ENCODE results near the gene TRIM8. TPM values are rescaled to one million over a fixed set of nuclear protein-coding genes. Genes with fewer than 3 reads are reported as not detected.

TRIM8 gene
- total RNA-seq, 3 donors from 2014 or later (not counting 1 experiment from before 2014, with no cell fraction given) = 81.9 to 87.8 (median 86.2) TPM

DNA sequence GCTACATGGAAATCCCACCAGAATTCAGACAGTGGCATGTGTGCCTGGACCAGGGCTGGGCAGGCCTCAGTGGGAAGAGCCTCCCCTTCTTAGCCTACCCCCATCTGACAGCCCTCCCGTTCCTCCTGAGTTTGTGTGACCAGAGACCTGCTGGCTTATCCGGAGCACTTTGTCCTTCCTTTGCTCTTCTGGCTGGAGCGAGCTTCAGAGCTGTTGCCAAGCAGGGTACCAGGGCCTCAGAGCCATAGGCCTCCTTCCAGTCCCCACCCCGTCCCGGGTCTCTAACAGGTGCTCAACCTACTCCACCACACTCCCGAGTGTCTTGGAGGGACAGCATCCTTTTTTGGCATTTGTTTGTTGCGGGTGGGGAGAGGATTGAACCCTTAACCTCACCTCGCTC is 26.5 kb upstream of the TRIM8 start:
- Histone ChIP-seq H3K27ac (ENCODE audit: low read length) (no peak overlapping the region), H3K9me3 (ENCODE audit: control insufficient read depth, insufficient read depth, low read length) (no peaks in the 10 kb centered on the region), H3K36me3 (ENCODE audit: control insufficient read depth, insufficient read depth, low read length) (peaks cover 31% of the 10 kb centered on the region), H3K4me1 (ENCODE audit: control insufficient read depth, insufficient read depth, low read length) (peaks cover 6% of the 10 kb centered on the region), H3K27me3 (ENCODE audit: control insufficient read depth, insufficient read depth, low read length) (no peaks in the 10 kb centered on the region), H3K4me3 (ENCODE audit: low read length) (no peak overlapping the region)
- ATAC-seq (no peak), DNase-seq (no peak)
- Mint-ChIP-seq H3K4me1 (peaks cover 0 to 3% of the 10 kb centered on the region in 2 donors), H3K36me3 (no peaks in the 10 kb centered on the region), H3K27ac (no peak overlapping the region), H3K4me3 (no peak overlapping the region), H3K9me3 (no peaks in the 10 kb centered on the region), H3K27me3 (ENCODE audit: low read depth in 2 of 2) (no peaks in the 10 kb centered on the region)
- WGBS (ENCODE audit: insufficient coverage) = 97% methylated on average over 8 of the region's 8 CpGs
- intact Hi-C loops (cut with micrococcal nuclease) = no loop called here
- TF ChIP-seq, protein P1, sequence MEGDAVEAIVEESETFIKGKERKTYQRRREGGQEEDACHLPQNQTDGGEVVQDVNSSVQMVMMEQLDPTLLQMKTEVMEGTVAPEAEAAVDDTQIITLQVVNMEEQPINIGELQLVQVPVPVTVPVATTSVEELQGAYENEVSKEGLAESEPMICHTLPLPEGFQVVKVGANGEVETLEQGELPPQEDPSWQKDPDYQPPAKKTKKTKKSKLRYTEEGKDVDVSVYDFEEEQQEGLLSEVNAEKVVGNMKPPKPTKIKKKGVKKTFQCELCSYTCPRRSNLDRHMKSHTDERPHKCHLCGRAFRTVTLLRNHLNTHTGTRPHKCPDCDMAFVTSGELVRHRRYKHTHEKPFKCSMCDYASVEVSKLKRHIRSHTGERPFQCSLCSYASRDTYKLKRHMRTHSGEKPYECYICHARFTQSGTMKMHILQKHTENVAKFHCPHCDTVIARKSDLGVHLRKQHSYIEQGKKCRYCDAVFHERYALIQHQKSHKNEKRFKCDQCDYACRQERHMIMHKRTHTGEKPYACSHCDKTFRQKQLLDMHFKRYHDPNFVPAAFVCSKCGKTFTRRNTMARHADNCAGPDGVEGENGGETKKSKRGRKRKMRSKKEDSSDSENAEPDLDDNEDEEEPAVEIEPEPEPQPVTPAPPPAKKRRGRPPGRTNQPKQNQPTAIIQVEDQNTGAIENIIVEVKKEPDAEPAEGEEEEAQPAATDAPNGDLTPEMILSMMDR (IDR thresholded peaks at IDR 0.05) = no peak

DNA sequence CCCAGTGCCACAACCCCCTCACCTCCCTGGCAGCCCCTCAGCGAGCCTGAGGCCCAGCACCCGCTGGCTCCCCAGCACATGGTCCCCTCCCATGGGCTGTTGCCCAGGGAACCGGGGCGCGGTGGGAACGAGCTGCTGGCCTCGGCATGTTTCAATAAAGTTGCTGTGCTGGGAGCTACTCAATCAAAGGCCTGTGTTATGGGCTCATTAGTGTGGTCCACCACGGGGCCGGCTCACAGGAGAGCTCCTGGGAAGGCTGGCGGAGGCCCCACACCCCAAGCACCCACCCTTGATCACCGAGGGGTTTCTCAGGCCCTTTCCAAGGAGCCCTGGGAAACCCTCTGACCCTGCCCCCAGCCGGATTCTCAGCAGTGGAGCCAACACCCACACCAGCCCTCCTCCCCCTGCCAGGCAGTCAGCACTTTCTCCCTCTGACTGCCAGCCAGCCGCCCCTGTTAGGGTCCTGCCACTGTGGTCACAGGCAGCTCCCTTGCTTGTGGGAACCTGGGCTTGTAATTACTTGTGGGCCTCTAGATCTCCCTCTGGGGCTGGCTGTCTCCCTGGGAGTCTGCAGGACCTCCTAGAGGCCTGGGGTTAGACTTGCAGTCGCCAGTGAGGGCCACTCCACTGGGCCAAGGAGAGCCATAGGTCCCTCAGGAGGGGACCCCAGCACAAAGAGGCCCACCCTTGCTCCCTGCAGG is 24.8 kb upstream of the TRIM8 start:
- ATAC-seq (no peak), DNase-seq (no peak)
- no peaks in the 10 kb centered on the region for H3K4me1 Mint-ChIP-seq
- no peak overlapping the region for H3K27ac ChIP-seq (ENCODE audit: low read length)
- no peaks in the 10 kb centered on the region for H3K4me1 ChIP-seq (ENCODE audit: control insufficient read depth, insufficient read depth, low read length)
- intact Hi-C loops (cut with micrococcal nuclease) = no loop called here
- H3K9me3 Mint-ChIP-seq = no peaks in the 10 kb centered on the region
- no peak overlapping the region for H3K4me3 Mint-ChIP-seq
- no peaks in the 10 kb centered on the region for H3K27me3 Mint-ChIP-seq (ENCODE audit: low read depth in 2 of 2)
- WGBS (ENCODE audit: insufficient coverage) = 97% methylated on average over 14 of the region's 14 CpGs
- H3K36me3 ChIP-seq (ENCODE audit: control insufficient read depth, insufficient read depth, low read length) = peaks cover 31% of the 10 kb centered on the region
- no peak overlapping the region for H3K4me3 ChIP-seq (ENCODE audit: low read length)
- H3K36me3 Mint-ChIP-seq = no peaks in the 10 kb centered on the region
- TF ChIP-seq, protein P1 (IDR thresholded peaks at IDR 0.05) = no peak
- H3K27me3 ChIP-seq (ENCODE audit: control insufficient read depth, insufficient read depth, low read length) = no peaks in the 10 kb centered on the region
- H3K27ac Mint-ChIP-seq = no peak overlapping the region
- H3K9me3 ChIP-seq (ENCODE audit: control insufficient read depth, insufficient read depth, low read length) = no peaks in the 10 kb centered on the region

DNA sequence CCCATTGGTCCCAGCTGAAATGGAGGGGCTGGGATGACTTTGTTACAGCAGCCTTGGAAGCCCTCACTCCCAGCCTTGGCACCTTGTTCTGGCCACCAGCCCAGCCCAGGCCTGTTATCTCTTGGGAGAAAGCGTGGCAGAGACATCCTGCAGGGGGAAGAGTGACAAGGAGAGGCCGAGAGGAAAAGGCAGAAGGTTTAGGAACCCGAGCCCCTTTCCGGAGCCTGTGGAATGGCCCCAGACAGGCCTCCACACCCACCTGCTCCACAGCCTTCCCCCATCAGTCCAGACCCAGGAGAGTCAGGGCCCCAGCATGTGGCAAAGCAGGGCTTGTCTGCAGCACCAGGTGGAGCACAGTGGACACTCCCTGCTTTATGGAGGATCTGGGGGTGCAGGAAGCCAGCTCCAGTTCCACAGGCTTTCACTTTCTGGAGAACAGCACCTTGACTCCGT is 24.1 kb upstream of the TRIM8 start:
- no peaks in the 10 kb centered on the region for H3K27me3 Mint-ChIP-seq (ENCODE audit: low read depth in 2 of 2)
- peaks cover 31% of the 10 kb centered on the region for H3K36me3 ChIP-seq (ENCODE audit: control insufficient read depth, insufficient read depth, low read length)
- H3K4me3 ChIP-seq (ENCODE audit: low read length) = no peak overlapping the region
- DNase-seq (no peak), ATAC-seq (no peak)
- H3K27ac ChIP-seq (ENCODE audit: low read length) = no peak overlapping the region
- H3K27me3 ChIP-seq (ENCODE audit: control insufficient read depth, insufficient read depth, low read length) = no peaks in the 10 kb centered on the region
- intact Hi-C loops (cut with micrococcal nuclease) = no loop called here
- no peaks in the 10 kb centered on the region for H3K36me3 Mint-ChIP-seq
- no peaks in the 10 kb centered on the region for H3K4me1 Mint-ChIP-seq
- no peaks in the 10 kb centered on the region for H3K4me1 ChIP-seq (ENCODE audit: control insufficient read depth, insufficient read depth, low read length)
- 90% methylated on average over 5 of the region's 5 CpGs for WGBS (ENCODE audit: insufficient coverage)
- H3K9me3 ChIP-seq (ENCODE audit: control insufficient read depth, insufficient read depth, low read length) = no peaks in the 10 kb centered on the region
- H3K27ac Mint-ChIP-seq = no peak overlapping the region
- TF ChIP-seq, protein P1 (IDR thresholded peaks at IDR 0.05) = no peak
- H3K9me3 Mint-ChIP-seq = no peaks in the 10 kb centered on the region
- H3K4me3 Mint-ChIP-seq = no peak overlapping the region

All from natural killer cell (primary cell).